Fibroblast of skin of left biceps (primary cell): ENCODE data around the gene RTN4R.
A peak's percentile ranks its signal among the peaks of the same experiment; 100 is the strongest.

Experiments
- DNase-seq, 2 experiments: peaks; one replicate each; pipeline ENCODE4 v3.0.0-alpha.2; 2013; ENCODE audit warnings: low read depth in 2 of 2

The RTN4R gene

GRCh38 chr22:20257212-20258020 lies 10.7 kb downstream of the RTN4R start:
- DNase-seq = no peak

- DNase-seq = no peak
Measured at GRCh38 chr22:20256551-20257211, 11.4 kb downstream of the RTN4R start.

GRCh38 chr22:20256027-20256426 lies 12.1 kb downstream of the RTN4R start:
- DNase-seq = no peak

GRCh38 chr22:20254975-20255946 lies 12.9 kb downstream of the RTN4R start:
- no peak for DNase-seq

- DNase-seq = no peak
Measured at GRCh38 chr22:20253161-20253560, 15.0 kb downstream of the RTN4R start.

- DNase-seq = no peak
Measured at GRCh38 chr22:20251981-20252380, 16.1 kb downstream of the RTN4R start.

- no peak for DNase-seq
Measured at GRCh38 chr22:20251491-20251890, 16.6 kb downstream of the RTN4R start.

- no peak for DNase-seq
Measured at GRCh38 chr22:20249797-20250354, 18.2 kb downstream of the RTN4R start.

GRCh38 chr22:20248461-20248978 lies 19.6 kb downstream of the RTN4R start:
- no peak for DNase-seq

GRCh38 chr22:20247608-20248171 lies 20.4 kb downstream of the RTN4R start:
- DNase-seq = no peak

GRCh38 chr22:20247010-20247505 lies 21.1 kb downstream of the RTN4R start:
- DNase-seq = no peak

GRCh38 chr22:20246368-20247009 lies 21.6 kb downstream of the RTN4R start:
- DNase-seq = no peak

GRCh38 chr22:20245577-20246367 lies 22.3 kb downstream of the RTN4R start:
- DNase-seq = no peak

GRCh38 chr22:20244691-20245576 lies 23.2 kb downstream of the RTN4R start:
- no peak for DNase-seq

- DNase-seq = no peak
Measured at GRCh38 chr22:20244250-20244648, 23.9 kb downstream of the RTN4R start.

- DNase-seq = peak; percentile 41 to 48
Measured at GRCh38 chr22:20243537-20244249, 24.4 kb downstream of the RTN4R start.

- DNase-seq = no peak
Measured at GRCh38 chr22:20243176-20243536, 25.0 kb downstream of the RTN4R start.
